Measurements from ENCODE around the gene ARHGEF1. TPM values are rescaled to one million over a fixed set of nuclear protein-coding genes. Genes with fewer than 3 reads are reported as not detected.
A peak's percentile ranks its signal among the peaks of the same experiment; 100 is the strongest.

Gene ARHGEF1
- total RNA-seq, 4 donors from 2014 or later: 12.1 to 21.6 (median 15.5) TPM

- TF ChIP-seq CTCF (IDR thresholded peaks at IDR 0.05 in 4 of 5, conservative IDR thresholded peaks at IDR 0.05 in 1 of 5) (no peak), POLR2A (IDR thresholded peaks at IDR 0.05) (no peak)
- intact Hi-C loops (cut with DNase I; ENCODE audit: low total_unique reads): no loop called here
- H3K36me3 ChIP-seq: no peaks in the 10 kb centered on the region
- no peak overlapping the region for H3K4me3 ChIP-seq
- in situ Hi-C loops (cut with MboI; ENCODE audit: low sequenced_read_pairs in 4 of 4): no loop called here
- H3K27ac ChIP-seq: no peak overlapping the region
- H3K27me3 ChIP-seq: peaks cover 87 to 95% (median 92%) of the 10 kb centered on the region in 3 donors
- ATAC-seq: no peak
- H3K4me1 ChIP-seq: peaks cover 0 to 9% of the 10 kb centered on the region in 2 donors
- no peaks in the 10 kb centered on the region for H3K9me3 ChIP-seq
- no peak for DNase-seq
These were observed 42.4 kb downstream of the ARHGEF1 start for GRCh38 chr19:41925208-41926003.

GRCh38 chr19:41926028-41926762 is 43.2 kb downstream of the ARHGEF1 start:
- H3K36me3 ChIP-seq: no peaks in the 10 kb centered on the region
- H3K4me3 ChIP-seq: no peak overlapping the region
- H3K27me3 ChIP-seq: peaks cover 86 to 95% (median 92%) of the 10 kb centered on the region in 3 donors
- DNase-seq (no peak), ATAC-seq (no peak)
- intact Hi-C loops (cut with DNase I; ENCODE audit: low total_unique reads) (no loop called here), in situ Hi-C loops (cut with MboI; ENCODE audit: low sequenced_read_pairs in 4 of 4) (no loop called here)
- no peak overlapping the region for H3K27ac ChIP-seq
- H3K4me1 ChIP-seq: peaks cover 0 to 9% of the 10 kb centered on the region in 2 donors
- no peak for TF ChIP-seq POLR2A (IDR thresholded peaks at IDR 0.05)
- no peaks in the 10 kb centered on the region for H3K9me3 ChIP-seq

GRCh38 chr19:41926763-41927496 is 43.9 kb downstream of the ARHGEF1 start:
- no peaks in the 10 kb centered on the region for H3K9me3 ChIP-seq
- H3K4me3 ChIP-seq: no peak overlapping the region
- DNase-seq: no peak
- no peak overlapping the region for H3K27ac ChIP-seq
- H3K4me1 ChIP-seq: peaks cover 0 to 9% of the 10 kb centered on the region in 2 donors
- H3K36me3 ChIP-seq: no peaks in the 10 kb centered on the region
- intact Hi-C loops (cut with DNase I; ENCODE audit: low total_unique reads) (no loop called here), in situ Hi-C loops (cut with MboI; ENCODE audit: low sequenced_read_pairs in 4 of 4) (no loop called here)
- TF ChIP-seq POLR2A (IDR thresholded peaks at IDR 0.05): no peak
- no peak for ATAC-seq
- peaks cover 88 to 95% (median 92%) of the 10 kb centered on the region in 3 donors for H3K27me3 ChIP-seq

- intact Hi-C loops (cut with DNase I; ENCODE audit: low total_unique reads) (no loop called here), in situ Hi-C loops (cut with MboI; ENCODE audit: low sequenced_read_pairs in 4 of 4) (no loop called here)
- no peak for DNase-seq
- H3K27ac ChIP-seq: no peak overlapping the region
- peaks cover 88 to 95% (median 92%) of the 10 kb centered on the region in 3 donors for H3K27me3 ChIP-seq
- ATAC-seq: no peak
- H3K9me3 ChIP-seq: no peaks in the 10 kb centered on the region
- no peak for TF ChIP-seq POLR2A (IDR thresholded peaks at IDR 0.05)
- no peak for TF ChIP-seq CTCF (IDR thresholded peaks at IDR 0.05 in 4 of 5, conservative IDR thresholded peaks at IDR 0.05 in 1 of 5)
- peaks cover 0 to 9% of the 10 kb centered on the region in 2 donors for H3K4me1 ChIP-seq
- peak overlapping the region in 3 of 4 donors; percentile 26 to 39 (median 34) for H3K4me3 ChIP-seq
- no peaks in the 10 kb centered on the region for H3K36me3 ChIP-seq
These were observed 44.7 kb downstream of the ARHGEF1 start for GRCh38 chr19:41927497-41928192.

- in situ Hi-C loops (cut with MboI; ENCODE audit: low sequenced_read_pairs in 4 of 4): no loop called here
- DNase-seq (no peak), ATAC-seq (no peak)
- H3K9me3 ChIP-seq: no peaks in the 10 kb centered on the region
- no peaks in the 10 kb centered on the region for H3K36me3 ChIP-seq
- peak within 1 kb of the TSS in 3 of 4 donors; percentile 26 to 39 (median 34) for H3K4me3 ChIP-seq
- TF ChIP-seq CTCF (IDR thresholded peaks at IDR 0.05 in 4 of 5, conservative IDR thresholded peaks at IDR 0.05 in 1 of 5) (no peak), POLR2A (IDR thresholded peaks at IDR 0.05) (no peak)
- intact Hi-C loops (cut with DNase I; ENCODE audit: low total_unique reads): no loop called here
- no peak within 1 kb of the TSS for H3K27ac ChIP-seq
- H3K4me1 ChIP-seq: peaks cover 0 to 9% of the 10 kb centered on the region in 2 donors
- H3K27me3 ChIP-seq: peaks cover 87 to 95% (median 92%) of the 10 kb centered on the region in 3 donors
These were observed 45.3 kb downstream of the ARHGEF1 start, which contains the start of gene ERFL for GRCh38 chr19:41928221-41928683. Gene ERFL (minus strand): TSS chr19:41928449. CDS start chr19:41912919, 15,530 bp downstream.
